Endothelial cell (in vitro differentiated cells): Measurements from ENCODE around the gene PTPRS. TPM values are rescaled to one million over a fixed set of nuclear protein-coding genes. Genes with fewer than 3 reads are reported as not detected.
A peak's percentile ranks its signal among the peaks of the same experiment; 100 is the strongest.

Experiments used
- DNase-seq: peaks from one replicate; pipeline ENCODE4 v3.0.0; 2021; ENCODE audit warnings: low spot score
- H3K27ac Mint-ChIP-seq: one replicate; pipeline ENCODE4 v1.8.0; 2021; ENCODE audit warnings: mixed read lengths, inconsistent platforms; ENCODE audit not compliant: unreplicated experiment
- H3K27me3 Mint-ChIP-seq: one replicate; pipeline ENCODE4 v1.8.0; 2021; ENCODE audit warnings: mild to moderate bottlenecking, moderate library complexity, mixed read lengths, inconsistent platforms; ENCODE audit not compliant: unreplicated experiment
- H3K36me3 Mint-ChIP-seq: one replicate; pipeline ENCODE4 v1.8.0; 2021; ENCODE audit warnings: mild to moderate bottlenecking, low read depth, mixed read lengths, inconsistent platforms; ENCODE audit not compliant: unreplicated experiment
- H3K4me1 Mint-ChIP-seq: one replicate; pipeline ENCODE4 v1.8.0; 2021; ENCODE audit warnings: mild to moderate bottlenecking, mixed read lengths, inconsistent platforms; ENCODE audit not compliant: unreplicated experiment
- H3K4me3 Mint-ChIP-seq: one replicate; pipeline ENCODE4 v1.8.0; 2021; ENCODE audit warnings: mild to moderate bottlenecking, mixed read lengths, inconsistent platforms; ENCODE audit not compliant: unreplicated experiment
- H3K9me3 Mint-ChIP-seq: one replicate; pipeline ENCODE4 v1.8.0; 2021; ENCODE audit warnings: mixed read lengths, inconsistent platforms; ENCODE audit not compliant: unreplicated experiment
- CTCF ChIP-seq: fragments of 200-600 bp; sonication (generic); IDR thresholded peaks from one replicate; pipeline ENCODE4 v1.5.0; 2021; ENCODE audit warnings: antibody characterized with exemption; ENCODE audit not compliant: unreplicated experiment
- total RNA-seq: library from RNA; stranded (reverse); fragmentation: NEBNext Ultra II Directional; extraction: Animal tissue kit (Norgen Biotek cat#: 25700); gene quantifications from one replicate; pipeline ENCODE4 v1.2.1, GENCODE V29; 2021; ENCODE audit not compliant: unreplicated experiment

Gene PTPRS
- total RNA-seq, 1 donor from 2014 or later = 93.7 TPM

GRCh38 chr19:5299137-5299536, 41.5 kb downstream of the PTPRS start:
- DNase-seq = no peak
- TF ChIP-seq CTCF = no peak
- Mint-ChIP-seq H3K27me3 (peaks cover 6% of the 10 kb centered on the region), H3K4me1 (no peaks in the 10 kb centered on the region), H3K27ac (no peak overlapping the region), H3K4me3 (no peak overlapping the region), H3K36me3 (peaks cover 4% of the 10 kb centered on the region), H3K9me3 (no peaks in the 10 kb centered on the region)

GRCh38 chr19:5298471-5298901, 42.1 kb downstream of the PTPRS start:
- peaks cover 4% of the 10 kb centered on the region for H3K36me3 Mint-ChIP-seq
- H3K27ac Mint-ChIP-seq = no peak overlapping the region

GRCh38 chr19:5297272-5297669, 43.3 kb downstream of the PTPRS start:
- H3K4me1 Mint-ChIP-seq = no peaks in the 10 kb centered on the region
- H3K36me3 Mint-ChIP-seq = peaks cover 4% of the 10 kb centered on the region
- H3K27ac Mint-ChIP-seq = no peak overlapping the region
- no peak overlapping the region for H3K4me3 Mint-ChIP-seq
- no peak for TF ChIP-seq CTCF
- no peak for DNase-seq
- no peaks in the 10 kb centered on the region for H3K9me3 Mint-ChIP-seq
- peaks cover 6% of the 10 kb centered on the region for H3K27me3 Mint-ChIP-seq

More at GRCh38 chr19:5298471-5298901, 42.1 kb downstream of the PTPRS start:
- no peaks in the 10 kb centered on the region for H3K4me1 Mint-ChIP-seq
- TF ChIP-seq CTCF = no peak
- no peak overlapping the region for H3K4me3 Mint-ChIP-seq
- DNase-seq = no peak
- H3K27me3 Mint-ChIP-seq = peaks cover 6% of the 10 kb centered on the region
- no peaks in the 10 kb centered on the region for H3K9me3 Mint-ChIP-seq

GRCh38 chr19:5296457-5297271, 43.9 kb downstream of the PTPRS start:
- Mint-ChIP-seq H3K4me1 (no peaks in the 10 kb centered on the region), H3K4me3 (no peak overlapping the region), H3K9me3 (no peaks in the 10 kb centered on the region), H3K36me3 (peaks cover 4% of the 10 kb centered on the region), H3K27ac (no peak overlapping the region), H3K27me3 (peaks cover 7% of the 10 kb centered on the region)
- no peak for DNase-seq
- no peak for TF ChIP-seq CTCF

GRCh38 chr19:5296021-5296420, 44.6 kb downstream of the PTPRS start:
- Mint-ChIP-seq H3K9me3 (no peaks in the 10 kb centered on the region), H3K4me3 (no peak overlapping the region), H3K27me3 (peaks cover 10% of the 10 kb centered on the region), H3K36me3 (peaks cover 4% of the 10 kb centered on the region), H3K27ac (peak overlapping the region; percentile 64), H3K4me1 (no peaks in the 10 kb centered on the region)
- DNase-seq = no peak
- TF ChIP-seq CTCF = no peak
